B cell (primary cell): ENCODE measurements around the gene OFD1. TPM values are rescaled to one million over a fixed set of nuclear protein-coding genes. Genes with fewer than 3 reads are reported as not detected.
A peak's percentile ranks its signal among the peaks of the same experiment; 100 is the strongest.
"Not testable (repeated sequence)": the region's sequence is repeated elsewhere in the genome, so short reads cannot be mapped to it uniquely, and the experiment has no call there.

ENCODE experiments used
- ATAC-seq: fragments of 200-7000 bp; cut with Tn5 transposase; one replicate; pipeline ENCODE4 v1.10.0; 2021; ENCODE audit warnings: low read depth, mild to moderate bottlenecking, moderate number of reproducible peaks, moderate library complexity
- CTCF ChIA-PET: fragments of 350-600 bp; sonication (Branson Sonifier 250); formaldehyde crosslinking; loops from one replicate; lab custom pipeline; 2021; ENCODE audit warnings: antibody characterized with exemption, inconsistent platforms; lab: Charles Lee
- POLR2A ChIA-PET: fragments of 350-600 bp; sonication (Branson Sonifier 250); formaldehyde crosslinking; loops from one replicate; lab custom pipeline; 2021; ENCODE audit warnings: antibody characterized with exemption; lab: Charles Lee
- DNase-seq: peaks from one replicate; pipeline ENCODE4 v3.0.0; 2013
- H2AFZ ChIP-seq: 2 replicates; pipeline ENCODE4 v1.6.1; 2012; ENCODE audit warnings: mild to moderate bottlenecking, low read depth, low read length; ENCODE audit not compliant: insufficient read depth, poor library complexity, severe bottlenecking
- H3K27ac ChIP-seq, 2 donors: 1 replicate in 1 of 2; 2 replicates in 1 of 2; pipeline ENCODE4 v1.5.1; 2012 to 2013; ENCODE audit warnings: low read length in 2 of 2, mild to moderate bottlenecking in 2 of 2, moderate library complexity in 1 of 2
- H3K27me3 ChIP-seq, 4 experiments: fragments of 200-600 bp in 1 of 4; sonication (generic) in 1 of 4; replicated peaks in 1 of 4; 1 replicate in 2 of 4; 2 replicates in 2 of 4; pipeline versions ENCODE4 v1.6.1 to v1.7.0; 2013 to 2016; ENCODE audit warnings: low read length in 3 of 4, mild to moderate bottlenecking in 2 of 4, mixed read lengths in 1 of 4, moderate library complexity in 1 of 4; ENCODE audit not compliant: insufficient read depth in 4 of 4, control insufficient read depth in 3 of 4; ENCODE audit errors: control extremely low read depth in 1 of 4
- H3K36me3 ChIP-seq, 2 experiments: replicated peaks in 1 of 2; 1 replicate in 1 of 2; 2 replicates in 1 of 2; pipeline versions ENCODE4 v1.6.1 to v1.7.1; 2013; ENCODE audit warnings: low read length in 1 of 2; ENCODE audit not compliant: insufficient read depth in 2 of 2, control insufficient read depth in 1 of 2; ENCODE audit errors: control extremely low read depth in 1 of 2, extremely low read depth in 1 of 2
- H3K4me1 ChIP-seq, 2 donors: fragments of 200-600 bp in 1 of 2; sonication (generic) in 1 of 2; 1 replicate in 1 of 2; 2 replicates in 1 of 2; pipeline versions ENCODE4 v1.5.1 to v1.6.1; 2013 to 2017; ENCODE audit warnings: low read length in 2 of 2; ENCODE audit not compliant: control insufficient read depth in 2 of 2, insufficient read depth in 2 of 2
- H3K4me2 ChIP-seq: replicated peaks from 2 replicates; pipeline ENCODE3; 2012; ENCODE audit warnings: mild to moderate bottlenecking, low read depth, low read length; ENCODE audit not compliant: poor library complexity, severe bottlenecking
- H3K4me3 ChIP-seq, 5 experiments: fragments of 200-600 bp in 1 of 5; sonication (generic) in 1 of 5; 1 replicate in 3 of 5; 2 replicates in 2 of 5; pipeline versions ENCODE4 v1.5.1 to v1.7.0; 2011 to 2016; ENCODE audit warnings: low read length in 4 of 5, mild to moderate bottlenecking in 4 of 5, low read depth in 2 of 5, control low read depth in 1 of 5, moderate library complexity in 1 of 5; ENCODE audit not compliant: insufficient read depth in 1 of 5; ENCODE audit errors: control extremely low read depth in 1 of 5, extremely low read depth in 1 of 5
- H3K79me2 ChIP-seq: fragments of 200-600 bp; sonication (generic); one replicate; pipeline ENCODE4 v1.6.0; 2016; ENCODE audit warnings: low read length; ENCODE audit not compliant: control insufficient read depth, insufficient read depth
- H3K9ac ChIP-seq: fragments of 200-600 bp; sonication (generic); 2 replicates; pipeline ENCODE4 v1.6.1; 2017; ENCODE audit warnings: mild to moderate bottlenecking, low read length, moderate library complexity
- H3K9me3 ChIP-seq, 3 donors: one replicate each; pipeline versions ENCODE4 v1.6.1 to v1.7.1; 2013; ENCODE audit warnings: low read length in 2 of 3; ENCODE audit not compliant: control insufficient read depth in 2 of 3, insufficient read depth in 1 of 3; ENCODE audit errors: control extremely low read depth in 1 of 3
- H4K20me1 ChIP-seq: 2 replicates; pipeline ENCODE4 v1.6.0; 2012; ENCODE audit warnings: mild to moderate bottlenecking, low read length; ENCODE audit not compliant: insufficient read depth, control insufficient read depth, poor library complexity, severe bottlenecking
- H3K27ac Mint-ChIP-seq: one replicate; pipeline ENCODE4 v1.8.0; 2021; ENCODE audit warnings: mixed read lengths
- H3K27me3 Mint-ChIP-seq: one replicate; pipeline ENCODE4 v1.8.0; 2021; ENCODE audit warnings: mixed read lengths
- H3K4me1 Mint-ChIP-seq: one replicate; pipeline ENCODE4 v1.8.0; 2021; ENCODE audit warnings: mixed read lengths
- H3K4me3 Mint-ChIP-seq: one replicate; pipeline ENCODE4 v1.8.0; 2021; ENCODE audit warnings: mixed read lengths
- H3K9me3 Mint-ChIP-seq: one replicate; pipeline ENCODE4 v1.8.0; 2022; ENCODE audit warnings: mixed read lengths; ENCODE audit not compliant: insufficient read depth
- EZH2 ChIP-seq: IDR thresholded peaks from 2 replicates; pipeline ENCODE4 v1.6.1; 2012; ENCODE audit warnings: borderline replicate concordance, low read depth, mild to moderate bottlenecking, moderate library complexity, low read length; ENCODE audit not compliant: insufficient read depth, poor library complexity, severe bottlenecking
- whole genome bisulfite sequencing: methylation state at CpG from one replicate; pipeline ENCODE4 v1.1.5; 2013; ENCODE audit warnings: missing lambda C conversion rate; ENCODE audit not compliant: insufficient coverage; 5-methylcytosine and 5-hydroxymethylcytosine counted together
- intact Hi-C: fragments of 100-400 bp; cut with micrococcal nuclease; formaldehyde crosslinking; loops from one replicate; pipeline ENCODE4 v1.10.0; 2022
- polyA plus RNA-seq: library from polyadenylated mRNA; depleted of rRNA; stranded (reverse); fragments of >200 nt; gene quantifications from 2 replicates; pipeline ENCODE4 v1.2.3, GENCODE V29; 2012
- total RNA-seq, 2 donors: library from RNA; stranded (reverse); fragments of 120-200 nt in 1 of 2; gene quantifications; 1 replicate in 1 of 2; 2 replicates in 1 of 2; pipeline versions ENCODE4 v1.2.3 to v1.2.4, GENCODE V29; 2013 to 2022
- TF ChIP-seq, protein P1 (sequence below): fragments of 200-600 bp; IDR thresholded peaks from one replicate; pipeline ENCODE4 v1.8.0; 2022; ENCODE audit warnings: antibody characterized with exemption, mild to moderate bottlenecking

OFD1 gene
- total and polyA plus RNA-seq, 2 donors (not counting 1 experiment from before 2014, with no cell fraction given) = 40.6 to 84.9 TPM

DNA sequence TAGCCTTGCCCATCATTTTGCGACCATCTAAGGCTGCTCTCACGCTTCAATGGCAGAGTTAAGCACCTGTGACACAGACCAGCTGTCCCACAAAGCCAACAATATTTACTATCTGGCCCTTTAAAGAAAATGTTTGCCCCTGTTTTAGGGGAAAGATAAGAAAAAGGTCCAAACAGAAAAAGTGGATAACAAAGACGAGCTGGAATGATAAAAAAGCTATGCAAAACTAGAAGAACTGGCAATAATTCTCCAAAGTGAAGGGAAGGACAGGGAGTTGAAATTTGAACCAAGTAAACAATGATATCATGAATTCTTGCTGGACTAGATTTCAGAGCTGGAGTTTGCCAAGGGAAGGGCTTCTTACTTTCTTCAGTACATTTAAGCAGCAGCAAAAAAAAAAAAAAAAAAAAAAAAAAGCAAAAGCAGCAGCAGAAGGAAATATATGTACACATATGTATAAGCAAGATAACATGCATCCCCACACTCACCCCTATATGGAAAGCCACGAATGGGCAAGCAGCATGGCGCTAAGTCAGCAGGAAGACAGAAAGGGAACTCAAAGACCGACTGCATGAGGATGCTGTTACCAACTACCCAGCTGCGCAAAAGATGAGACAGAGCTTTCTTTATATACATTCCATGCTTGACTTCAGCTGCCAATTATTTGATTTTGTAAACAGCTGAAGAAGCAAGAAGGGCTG, 12.6 kb upstream of the OFD1 start:
- TF ChIP-seq, protein P1, sequence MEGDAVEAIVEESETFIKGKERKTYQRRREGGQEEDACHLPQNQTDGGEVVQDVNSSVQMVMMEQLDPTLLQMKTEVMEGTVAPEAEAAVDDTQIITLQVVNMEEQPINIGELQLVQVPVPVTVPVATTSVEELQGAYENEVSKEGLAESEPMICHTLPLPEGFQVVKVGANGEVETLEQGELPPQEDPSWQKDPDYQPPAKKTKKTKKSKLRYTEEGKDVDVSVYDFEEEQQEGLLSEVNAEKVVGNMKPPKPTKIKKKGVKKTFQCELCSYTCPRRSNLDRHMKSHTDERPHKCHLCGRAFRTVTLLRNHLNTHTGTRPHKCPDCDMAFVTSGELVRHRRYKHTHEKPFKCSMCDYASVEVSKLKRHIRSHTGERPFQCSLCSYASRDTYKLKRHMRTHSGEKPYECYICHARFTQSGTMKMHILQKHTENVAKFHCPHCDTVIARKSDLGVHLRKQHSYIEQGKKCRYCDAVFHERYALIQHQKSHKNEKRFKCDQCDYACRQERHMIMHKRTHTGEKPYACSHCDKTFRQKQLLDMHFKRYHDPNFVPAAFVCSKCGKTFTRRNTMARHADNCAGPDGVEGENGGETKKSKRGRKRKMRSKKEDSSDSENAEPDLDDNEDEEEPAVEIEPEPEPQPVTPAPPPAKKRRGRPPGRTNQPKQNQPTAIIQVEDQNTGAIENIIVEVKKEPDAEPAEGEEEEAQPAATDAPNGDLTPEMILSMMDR = no peak
- TF ChIP-seq EZH2 = no peak
- ATAC-seq (no peak), DNase-seq (peak; percentile 30)
- CTCF ChIA-PET = interaction anchor here (0.7 to 1.9 kb wide), 4 partner anchors 12 to 310 kb away, joined by 4 to 5 read pairs (median 5); partner anchors contain the start of genes OFD1 and TRAPPC2
- Histone ChIP-seq H4K20me1 (peaks cover 27% of the 10 kb centered on the region), H3K4me3 (no peak overlapping the region), H3K9me3 (no peaks in the 10 kb centered on the region), H3K9ac (no peak overlapping the region), H3K36me3 (peaks cover 0 to 14% of the 10 kb centered on the region in 2 experiments), H3K4me1 (peaks cover 13 to 19% of the 10 kb centered on the region in 2 donors), H2AFZ (no peak overlapping the region), H3K27me3 (no peaks in the 10 kb centered on the region), H3K79me2 (peaks cover 52% of the 10 kb centered on the region), H3K4me2 (peak overlapping the region; percentile 3), H3K27ac (no peak overlapping the region)
- peak overlapping the region; percentile 37 for H3K27ac Mint-ChIP-seq
- no peak overlapping the region for H3K4me3 Mint-ChIP-seq
- intact Hi-C loops = no loop called here
- POLR2A ChIA-PET = no interaction called here
- H3K27me3 Mint-ChIP-seq = no peaks in the 10 kb centered on the region
- no CpG with 5 or more reads among the region's 7 CpGs for WGBS
- H3K9me3 Mint-ChIP-seq = no peaks in the 10 kb centered on the region
- H3K4me1 Mint-ChIP-seq = peaks cover 29% of the 10 kb centered on the region

DNA sequence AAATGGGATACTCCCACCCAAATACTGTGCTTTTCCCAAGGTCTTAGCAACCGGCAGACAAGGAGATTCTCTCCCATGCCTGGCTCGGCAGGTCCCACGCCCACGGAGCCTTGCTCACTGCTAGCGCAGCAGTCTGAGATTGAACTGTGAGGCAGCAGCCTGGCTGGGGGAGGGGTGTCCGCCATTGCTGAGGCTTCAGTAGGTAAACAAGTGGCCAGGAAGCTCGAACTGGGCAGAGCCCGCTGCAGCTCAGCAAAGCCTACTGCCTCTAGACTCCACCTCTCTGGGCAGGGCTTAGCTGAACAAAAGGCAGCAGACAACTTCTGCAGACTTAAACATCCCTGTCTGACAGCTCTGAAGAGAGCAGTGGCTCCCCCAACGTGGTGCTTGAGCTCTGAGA, 9.7 kb upstream of the OFD1 start:
- H3K4me3 ChIP-seq, H3K27ac Mint-ChIP-seq, H3K27me3 ChIP-seq, H3K4me2 ChIP-seq, CTCF ChIA-PET, H2AFZ ChIP-seq, H3K36me3 ChIP-seq, H3K9me3 Mint-ChIP-seq, ATAC-seq, H3K9me3 ChIP-seq, H3K9ac ChIP-seq, POLR2A ChIA-PET, intact Hi-C loops, H3K4me3 Mint-ChIP-seq, H3K27ac ChIP-seq, DNase-seq, H3K27me3 Mint-ChIP-seq: not testable (repeated sequence)
- 100% methylated on average over 6 of the region's 9 CpGs for WGBS
- H3K4me1 Mint-ChIP-seq = peaks cover 48% of the 10 kb centered on the region
- Histone ChIP-seq H4K20me1 (peaks cover 27% of the 10 kb centered on the region), H3K4me1 (peaks cover 13 to 19% of the 10 kb centered on the region in 2 donors), H3K79me2 (peaks cover 73% of the 10 kb centered on the region)

DNA sequence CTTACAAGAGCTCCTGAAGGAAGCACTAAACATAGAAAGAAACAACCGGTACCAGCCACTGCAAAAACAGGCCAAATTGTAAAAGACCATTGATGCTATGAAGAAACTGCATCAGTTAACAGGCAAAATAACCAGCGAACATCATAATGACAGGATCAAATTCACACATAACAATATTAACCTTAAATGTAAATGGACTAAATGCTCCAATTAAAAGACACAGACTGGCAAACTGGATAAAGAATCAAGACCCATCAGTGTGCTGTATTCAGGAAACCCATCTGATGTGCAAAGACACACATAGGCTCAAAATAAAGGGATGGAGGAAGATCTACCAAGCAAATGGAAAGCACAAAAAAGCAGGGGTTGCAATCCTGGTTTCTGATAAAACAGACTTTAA, 8.0 kb upstream of the OFD1 start:
- WGBS = no CpG with 5 or more reads among the region's 2 CpGs
- intact Hi-C loops = not testable (repeated sequence)

More for the DNA sequence above, 8.0 kb upstream of the OFD1 start:
- H3K4me2 ChIP-seq, H3K4me3 ChIP-seq, H2AFZ ChIP-seq, CTCF ChIA-PET, H3K36me3 ChIP-seq, ATAC-seq, H4K20me1 ChIP-seq, DNase-seq, H3K9ac ChIP-seq, H3K27ac Mint-ChIP-seq, H3K4me3 Mint-ChIP-seq, POLR2A ChIA-PET, H3K9me3 ChIP-seq, H3K9me3 Mint-ChIP-seq, H3K27ac ChIP-seq, H3K27me3 ChIP-seq, H3K27me3 Mint-ChIP-seq: not testable (repeated sequence)
- H3K4me1 Mint-ChIP-seq = peaks cover 55% of the 10 kb centered on the region
- peaks cover 62% of the 10 kb centered on the region for H3K79me2 ChIP-seq
- H3K4me1 ChIP-seq = peaks cover 13 to 20% of the 10 kb centered on the region in 2 donors
